Measurements from ENCODE around the gene ATP6V0A1. TPM values are rescaled to one million over a fixed set of nuclear protein-coding genes. Genes with fewer than 3 reads are reported as not detected.
"Not testable (repeated sequence)": the region's sequence is repeated elsewhere in the genome, so short reads cannot be mapped to it uniquely, and the experiment has no call there.

Gene ATP6V0A1
- total and polyA plus RNA-seq, 2 donors from 2014 or later = 108 to 110 TPM

GRCh38 chr17:42543190-42544079, 84.8 kb downstream of the ATP6V0A1 start:
- no peak for TF ChIP-seq CTCF (IDR thresholded peaks at IDR 0.05; ENCODE audit: borderline replicate concordance, extremely low read depth, insufficient read depth)
- intact Hi-C loops (cut with DNase I) = no loop called here
- FAIRE-seq (no peak), DNase-seq (peak in 1 of 5 donors; percentile 69)
- no peak overlapping the region for H3K27ac ChIP-seq (ENCODE audit: low read depth in 2 of 2, low read length in 2 of 2)
- H3K36me3 ChIP-seq (ENCODE audit: control insufficient read depth in 2 of 3, insufficient read depth in 3 of 3, low read length in 3 of 3) = peaks cover 0 to 19% (median 11%) of the 10 kb centered on the region in 3 donors
- no peaks in the 10 kb centered on the region for H3K9me3 ChIP-seq (ENCODE audit: control insufficient read depth in 2 of 3, insufficient read depth in 1 of 3, low read length in 3 of 3)
- H3K4me3 ChIP-seq (ENCODE audit: low read length in 3 of 3) = no peak overlapping the region
- H3K9ac ChIP-seq (ENCODE audit: low read length in 3 of 3) = no peak overlapping the region
- H3K27me3 ChIP-seq (ENCODE audit: control insufficient read depth, insufficient read depth, low read length) = no peaks in the 10 kb centered on the region
- peaks cover 0 to 3% (median 0%) of the 10 kb centered on the region in 3 donors for H3K4me1 ChIP-seq (ENCODE audit: control insufficient read depth in 2 of 3, insufficient read depth in 2 of 3, low read depth in 1 of 3, low read length in 3 of 3)

- TF ChIP-seq CTCF (IDR thresholded peaks at IDR 0.05; ENCODE audit: borderline replicate concordance, extremely low read depth, insufficient read depth) = no peak
- Histone ChIP-seq H3K4me1 (ENCODE audit: control insufficient read depth in 2 of 3, insufficient read depth in 2 of 3, low read depth in 1 of 3, low read length in 3 of 3) (peaks cover 0 to 3% (median 0%) of the 10 kb centered on the region in 3 donors), H3K9me3 (ENCODE audit: control insufficient read depth in 2 of 3, insufficient read depth in 1 of 3, low read length in 3 of 3) (no peaks in the 10 kb centered on the region), H3K27me3 (ENCODE audit: control insufficient read depth, insufficient read depth, low read length) (no peaks in the 10 kb centered on the region), H3K4me3 (ENCODE audit: low read length in 3 of 3) (no peak overlapping the region), H3K9ac (ENCODE audit: low read length in 3 of 3) (no peak overlapping the region), H3K36me3 (ENCODE audit: control insufficient read depth in 2 of 3, insufficient read depth in 3 of 3, low read length in 3 of 3) (peaks cover 0 to 10% (median 6%) of the 10 kb centered on the region in 3 donors), H3K27ac (ENCODE audit: low read depth in 2 of 2, low read length in 2 of 2) (no peak overlapping the region)
- DNase-seq (peak in 1 of 5 donors; percentile 6), FAIRE-seq (no peak)
- intact Hi-C loops (cut with DNase I) = no loop called here
Measured at GRCh38 chr17:42544874-42545283, 86.2 kb downstream of the ATP6V0A1 start.

GRCh38 chr17:42545755-42546505, 87.3 kb downstream of the ATP6V0A1 start:
- DNase-seq = peak in 1 of 5 donors; percentile 2
- H3K9me3 ChIP-seq (ENCODE audit: control insufficient read depth in 2 of 3, insufficient read depth in 1 of 3, low read length in 3 of 3); intact Hi-C loops (cut with DNase I); H3K27ac ChIP-seq (ENCODE audit: low read depth in 2 of 2, low read length in 2 of 2); FAIRE-seq; H3K36me3 ChIP-seq (ENCODE audit: control insufficient read depth in 2 of 3, insufficient read depth in 3 of 3, low read length in 3 of 3); H3K4me3 ChIP-seq (ENCODE audit: low read length in 3 of 3); H3K4me1 ChIP-seq (ENCODE audit: control insufficient read depth in 2 of 3, insufficient read depth in 2 of 3, low read depth in 1 of 3, low read length in 3 of 3); H3K9ac ChIP-seq (ENCODE audit: low read length in 3 of 3); H3K27me3 ChIP-seq (ENCODE audit: control insufficient read depth, insufficient read depth, low read length): not testable (repeated sequence)

- Histone ChIP-seq H3K9ac (ENCODE audit: low read length in 3 of 3) (no peak overlapping the region), H3K4me1 (ENCODE audit: control insufficient read depth in 2 of 3, insufficient read depth in 2 of 3, low read depth in 1 of 3, low read length in 3 of 3) (peaks cover 0 to 3% (median 0%) of the 10 kb centered on the region in 3 donors), H3K27me3 (ENCODE audit: control insufficient read depth, insufficient read depth, low read length) (no peaks in the 10 kb centered on the region), H3K4me3 (ENCODE audit: low read length in 3 of 3) (no peak overlapping the region), H3K36me3 (ENCODE audit: control insufficient read depth in 2 of 3, insufficient read depth in 3 of 3, low read length in 3 of 3) (peaks cover 0 to 3% (median 0%) of the 10 kb centered on the region in 3 donors), H3K27ac (ENCODE audit: low read depth in 2 of 2, low read length in 2 of 2) (no peak overlapping the region), H3K9me3 (ENCODE audit: control insufficient read depth in 2 of 3, insufficient read depth in 1 of 3, low read length in 3 of 3) (no peaks in the 10 kb centered on the region)
- no peak for TF ChIP-seq CTCF (IDR thresholded peaks at IDR 0.05; ENCODE audit: borderline replicate concordance, extremely low read depth, insufficient read depth)
- FAIRE-seq (no peak), DNase-seq (peak in 1 of 5 donors; percentile 77)
- intact Hi-C loops (cut with DNase I) = no loop called here
Measured at GRCh38 chr17:42547001-42547461, 88.4 kb downstream of the ATP6V0A1 start.

Data from kidney (tissue), 14 donors.